Measurements from ENCODE around the gene SHQ1.

GRCh38 chr3:72887343-72887704, 39.1 kb upstream of the SHQ1 start:
- no peak for TF ChIP-seq CTCF (conservative IDR thresholded peaks at IDR 0.05; ENCODE audit: low read length)
- TF ChIP-seq EZH2phosphoT487 (IDR thresholded peaks at IDR 0.05; ENCODE audit: borderline replicate concordance) = no peak

Measured in Loucy (cell line).